B cell (primary cell): ENCODE measurements around the gene TBC1D22A.

ENCODE experiments used
- CTCF ChIP-seq: fragments of 200-600 bp; IDR thresholded peaks from one replicate; pipeline ENCODE4 v1.8.0; 2022; ENCODE audit warnings: antibody characterized with exemption, mild to moderate bottlenecking
- EZH2 ChIP-seq: IDR thresholded peaks from 2 replicates; pipeline ENCODE4 v1.6.1; 2012; ENCODE audit warnings: borderline replicate concordance, low read depth, mild to moderate bottlenecking, moderate library complexity, low read length; ENCODE audit not compliant: insufficient read depth, poor library complexity, severe bottlenecking

- TF ChIP-seq CTCF = no peak
- no peak for TF ChIP-seq EZH2
These were observed 26.2 kb downstream of the TBC1D22A start for GRCh38 chr22:46788441-46789172.
